ENCODE data around the gene SMARCA4. TPM values are rescaled to one million over a fixed set of nuclear protein-coding genes. Genes with fewer than 3 reads are reported as not detected.
A peak's percentile ranks its signal among the peaks of the same experiment; 100 is the strongest.

Gene SMARCA4
- total and polyA plus RNA-seq, 11 donors, result 34.1 to 70.9 (median 48.6) TPM

GRCh38 chr19:11091703-11092153 lies 130.9 kb downstream of the SMARCA4 start:
- Histone ChIP-seq H3K36me3 (peaks cover 0 to 13% (median 0%) of the 10 kb centered on the region in 9 donors), H3K4me3 (peak overlapping the region in 9 of 12 donors; percentile 62 to 82 (median 77)), H3K27ac (peak overlapping the region; percentile 88 to 99 (median 96)), H3K27me3 (no peaks in the 10 kb centered on the region), H3K9me3 (no peaks in the 10 kb centered on the region), H3K4me1 (peaks cover 0 to 80% (median 50%) of the 10 kb centered on the region in 12 donors)
- ATAC-seq (peak in 3 of 4 donors; percentile 2 to 38 (median 6)), DNase-seq (peak in 4 of 5 donors; percentile 51 to 57 (median 52))
- WGBS, 4 donors, result 30 to 43% (median 32%) methylated on average over 8 of the region's 8 CpGs
- intact Hi-C loops (cut with DNase I), result loop anchor here in 2 of 10 donors (5.0 kb wide), 1 partner anchor 54 kb away; no protein-coding TSS in a partner anchor
- TF ChIP-seq CTCF (IDR thresholded peaks at IDR 0.05) (no peak), POLR2A (IDR thresholded peaks at IDR 0.05) (no peak)

GRCh38 chr19:11092181-11092538 lies 131.3 kb downstream of the SMARCA4 start:
- intact Hi-C loops (cut with DNase I), result loop anchor here in 2 of 10 donors (5.0 kb wide), 1 partner anchor 55 kb away; no protein-coding TSS in a partner anchor
- TF ChIP-seq CTCF (IDR thresholded peaks at IDR 0.05) (no peak), POLR2A (IDR thresholded peaks at IDR 0.05) (no peak)
- Histone ChIP-seq H3K27ac (peak overlapping the region; percentile 88 to 99 (median 96)), H3K4me1 (peaks cover 0 to 85% (median 51%) of the 10 kb centered on the region in 12 donors), H3K9me3 (no peaks in the 10 kb centered on the region), H3K36me3 (peaks cover 0 to 13% (median 3%) of the 10 kb centered on the region in 9 donors), H3K27me3 (no peaks in the 10 kb centered on the region), H3K4me3 (peak overlapping the region in 7 of 12 donors; percentile 62 to 82 (median 78))
- 58 to 62% (median 60%) methylated on average over 6 of the region's 6 CpGs for WGBS, 4 donors
- DNase-seq (no peak), ATAC-seq (no peak)

GRCh38 chr19:11093689-11094238 lies 132.9 kb downstream of the SMARCA4 start:
- H3K9me3 ChIP-seq, result peaks cover 0 to 5% (median 0%) of the 10 kb centered on the region in 12 donors
- H3K36me3 ChIP-seq, result peaks cover 0 to 15% (median 6%) of the 10 kb centered on the region in 9 donors
- TF ChIP-seq POLR2A (IDR thresholded peaks at IDR 0.05) (no peak), CTCF (IDR thresholded peaks at IDR 0.05) (no peak)
- WGBS, 4 donors, result 92 to 96% (median 95%) methylated on average over 15 of the region's 15 CpGs
- peaks cover 0 to 80% (median 45%) of the 10 kb centered on the region in 12 donors for H3K4me1 ChIP-seq
- H3K27me3 ChIP-seq, result no peaks in the 10 kb centered on the region
- H3K4me3 ChIP-seq, result no peak overlapping the region
- no peak for DNase-seq
- intact Hi-C loops (cut with DNase I), result loop anchor here in 2 of 10 donors (5.0 kb wide), 1 partner anchor 56 kb away; no protein-coding TSS in a partner anchor
- no peak for ATAC-seq
- peak overlapping the region in 7 of 12 donors; percentile 88 to 98 (median 94) for H3K27ac ChIP-seq

GRCh38 chr19:11094520-11094894 lies 133.7 kb downstream of the SMARCA4 start:
- intact Hi-C loops (cut with DNase I), result loop anchor here in 2 of 10 donors (5.0 kb wide), 1 partner anchor 57 kb away; no protein-coding TSS in a partner anchor
- no peaks in the 10 kb centered on the region for H3K27me3 ChIP-seq
- peaks cover 0 to 8% (median 0%) of the 10 kb centered on the region in 12 donors for H3K9me3 ChIP-seq
- no peak for ATAC-seq
- peaks cover 0 to 17% (median 6%) of the 10 kb centered on the region in 9 donors for H3K36me3 ChIP-seq
- H3K4me3 ChIP-seq, result peak overlapping the region in 1 of 12 donors; percentile 7
- no peak for TF ChIP-seq POLR2A (IDR thresholded peaks at IDR 0.05)
- no peak for TF ChIP-seq CTCF (IDR thresholded peaks at IDR 0.05)
- no peak for DNase-seq
- peaks cover 0 to 73% (median 45%) of the 10 kb centered on the region in 12 donors for H3K4me1 ChIP-seq
- H3K27ac ChIP-seq, result peak overlapping the region in 11 of 12 donors; percentile 67 to 98 (median 73)
- WGBS, 4 donors, result 83 to 91% (median 84%) methylated on average over 4 of the region's 4 CpGs
